ENCODE measurements around the gene NDST3. TPM values are rescaled to one million over a fixed set of nuclear protein-coding genes. Genes with fewer than 3 reads are reported as not detected.

NDST3 gene
- total and polyA plus RNA-seq, 2 of the 13 experiments (the other 11 are each of a cell fraction or from before 2014, with no cell fraction given), result not detected

- TF ChIP-seq, protein P1, sequence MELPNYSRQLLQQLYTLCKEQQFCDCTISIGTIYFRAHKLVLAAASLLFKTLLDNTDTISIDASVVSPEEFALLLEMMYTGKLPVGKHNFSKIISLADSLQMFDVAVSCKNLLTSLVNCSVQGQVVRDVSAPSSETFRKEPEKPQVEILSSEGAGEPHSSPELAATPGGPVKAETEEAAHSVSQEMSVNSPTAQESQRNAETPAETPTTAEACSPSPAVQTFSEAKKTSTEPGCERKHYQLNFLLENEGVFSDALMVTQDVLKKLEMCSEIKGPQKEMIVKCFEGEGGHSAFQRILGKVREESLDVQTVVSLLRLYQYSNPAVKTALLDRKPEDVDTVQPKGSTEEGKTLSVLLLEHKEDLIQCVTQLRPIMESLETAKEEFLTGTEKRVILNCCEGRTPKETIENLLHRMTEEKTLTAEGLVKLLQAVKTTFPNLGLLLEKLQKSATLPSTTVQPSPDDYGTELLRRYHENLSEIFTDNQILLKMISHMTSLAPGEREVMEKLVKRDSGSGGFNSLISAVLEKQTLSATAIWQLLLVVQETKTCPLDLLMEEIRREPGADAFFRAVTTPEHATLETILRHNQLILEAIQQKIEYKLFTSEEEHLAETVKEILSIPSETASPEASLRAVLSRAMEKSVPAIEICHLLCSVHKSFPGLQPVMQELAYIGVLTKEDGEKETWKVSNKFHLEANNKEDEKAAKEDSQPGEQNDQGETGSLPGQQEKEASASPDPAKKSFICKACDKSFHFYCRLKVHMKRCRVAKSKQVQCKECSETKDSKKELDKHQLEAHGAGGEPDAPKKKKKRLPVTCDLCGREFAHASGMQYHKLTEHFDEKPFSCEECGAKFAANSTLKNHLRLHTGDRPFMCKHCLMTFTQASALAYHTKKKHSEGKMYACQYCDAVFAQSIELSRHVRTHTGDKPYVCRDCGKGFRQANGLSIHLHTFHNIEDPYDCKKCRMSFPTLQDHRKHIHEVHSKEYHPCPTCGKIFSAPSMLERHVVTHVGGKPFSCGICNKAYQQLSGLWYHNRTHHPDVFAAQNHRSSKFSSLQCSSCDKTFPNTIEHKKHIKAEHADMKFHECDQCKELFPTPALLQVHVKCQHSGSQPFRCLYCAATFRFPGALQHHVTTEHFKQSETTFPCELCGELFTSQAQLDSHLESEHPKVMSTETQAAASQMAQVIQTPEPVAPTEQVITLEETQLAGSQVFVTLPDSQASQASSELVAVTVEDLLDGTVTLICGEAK (IDR thresholded peaks at IDR 0.05), result no peak
- TF ChIP-seq, protein P1 (CRISPR knock-in tag; IDR thresholded peaks at IDR 0.05), result no peak
- TF ChIP-seq HMG20A (CRISPR knock-in tag; IDR thresholded peaks at IDR 0.05; ENCODE audit: borderline replicate concordance), result peak; percentile 24; the same call in 1 of the 2 replicates
- TF ChIP-seq, protein P2, sequence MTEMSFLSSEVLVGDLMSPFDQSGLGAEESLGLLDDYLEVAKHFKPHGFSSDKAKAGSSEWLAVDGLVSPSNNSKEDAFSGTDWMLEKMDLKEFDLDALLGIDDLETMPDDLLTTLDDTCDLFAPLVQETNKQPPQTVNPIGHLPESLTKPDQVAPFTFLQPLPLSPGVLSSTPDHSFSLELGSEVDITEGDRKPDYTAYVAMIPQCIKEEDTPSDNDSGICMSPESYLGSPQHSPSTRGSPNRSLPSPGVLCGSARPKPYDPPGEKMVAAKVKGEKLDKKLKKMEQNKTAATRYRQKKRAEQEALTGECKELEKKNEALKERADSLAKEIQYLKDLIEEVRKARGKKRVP (CRISPR knock-in tag; IDR thresholded peaks at IDR 0.05), result 0 out of 4 replicates have a peak, but pooled peaks of 1 of the 2 experiments have one; percentile 22
- TF ChIP-seq SSRP1 (CRISPR knock-in tag; IDR thresholded peaks at IDR 0.05), result peak; percentile 43; the same call in 1 of the 2 replicates
- peak; percentile 47; the same call in 1 of the 2 replicates for TF ChIP-seq RBFOX2 (IDR thresholded peaks at IDR 0.05; ENCODE audit: low read depth, low read length)
These were observed 246.4 kb downstream of the NDST3 start (continued) for GRCh38 chr4:118280501-118281218.
